GM13976 (cell line): ENCODE data around the gene ACVR1B.

ENCODE experiments used
- DNase-seq: peaks from one replicate; pipeline ENCODE4 v3.0.0; 2012; ENCODE audit warnings: low spot score
- in situ Hi-C: fragments of 300-500 bp; cut with MboI; formaldehyde crosslinking; loops from one replicate; pipeline ENCODE4 v1.12.0; 2022; ENCODE audit warnings: low sequenced_read_pairs, mixed read lengths, inconsistent platforms; ENCODE audit not compliant: unreplicated experiment
- TF ChIP-seq, protein P1 (sequence below): IDR thresholded peaks from 2 replicates; pipeline ENCODE4 v1.5.1; 2012; ENCODE audit warnings: borderline replicate concordance, mild to moderate bottlenecking; ENCODE audit not compliant: insufficient read depth; ENCODE audit errors: extremely low read depth, missing control alignments, control extremely low read depth

ACVR1B gene

DNA sequence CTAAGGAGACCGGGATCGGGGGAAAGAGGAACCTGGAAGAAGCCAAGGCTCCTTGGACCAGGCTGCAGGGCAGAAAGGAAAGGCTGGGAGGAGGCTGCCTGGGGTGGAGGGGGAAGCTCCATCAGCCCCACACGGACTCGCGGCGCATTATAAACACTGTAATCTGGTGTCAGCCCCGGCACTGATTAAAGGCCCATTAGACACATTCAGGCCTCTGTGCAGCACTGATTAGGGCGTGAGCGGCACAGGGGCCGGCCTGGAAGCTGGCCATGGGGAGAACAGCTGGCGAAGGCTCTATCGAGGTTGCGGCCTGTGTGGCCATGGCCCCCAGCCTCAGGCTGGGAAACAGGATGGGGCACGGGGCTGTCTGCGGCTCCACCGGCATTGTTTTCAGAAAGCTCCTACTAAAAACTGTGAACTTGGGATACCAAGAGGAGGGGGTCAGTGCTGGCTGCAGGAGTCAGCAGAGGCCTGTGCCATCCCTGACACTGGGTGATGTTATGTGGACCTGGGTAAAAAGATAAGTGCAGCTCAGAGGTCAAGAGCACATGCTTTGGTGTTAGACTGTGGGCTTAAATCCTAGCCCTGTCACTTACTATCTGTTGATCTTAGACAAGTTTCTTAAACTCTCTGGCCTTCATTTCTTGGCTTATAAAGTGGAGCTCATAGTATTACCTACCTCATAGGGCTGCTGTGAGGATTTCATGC lies 33.6 kb upstream of the ACVR1B start:
- TF ChIP-seq, protein P1, sequence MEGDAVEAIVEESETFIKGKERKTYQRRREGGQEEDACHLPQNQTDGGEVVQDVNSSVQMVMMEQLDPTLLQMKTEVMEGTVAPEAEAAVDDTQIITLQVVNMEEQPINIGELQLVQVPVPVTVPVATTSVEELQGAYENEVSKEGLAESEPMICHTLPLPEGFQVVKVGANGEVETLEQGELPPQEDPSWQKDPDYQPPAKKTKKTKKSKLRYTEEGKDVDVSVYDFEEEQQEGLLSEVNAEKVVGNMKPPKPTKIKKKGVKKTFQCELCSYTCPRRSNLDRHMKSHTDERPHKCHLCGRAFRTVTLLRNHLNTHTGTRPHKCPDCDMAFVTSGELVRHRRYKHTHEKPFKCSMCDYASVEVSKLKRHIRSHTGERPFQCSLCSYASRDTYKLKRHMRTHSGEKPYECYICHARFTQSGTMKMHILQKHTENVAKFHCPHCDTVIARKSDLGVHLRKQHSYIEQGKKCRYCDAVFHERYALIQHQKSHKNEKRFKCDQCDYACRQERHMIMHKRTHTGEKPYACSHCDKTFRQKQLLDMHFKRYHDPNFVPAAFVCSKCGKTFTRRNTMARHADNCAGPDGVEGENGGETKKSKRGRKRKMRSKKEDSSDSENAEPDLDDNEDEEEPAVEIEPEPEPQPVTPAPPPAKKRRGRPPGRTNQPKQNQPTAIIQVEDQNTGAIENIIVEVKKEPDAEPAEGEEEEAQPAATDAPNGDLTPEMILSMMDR: no peak
- no peak for DNase-seq
- in situ Hi-C loops: no loop called here

DNA sequence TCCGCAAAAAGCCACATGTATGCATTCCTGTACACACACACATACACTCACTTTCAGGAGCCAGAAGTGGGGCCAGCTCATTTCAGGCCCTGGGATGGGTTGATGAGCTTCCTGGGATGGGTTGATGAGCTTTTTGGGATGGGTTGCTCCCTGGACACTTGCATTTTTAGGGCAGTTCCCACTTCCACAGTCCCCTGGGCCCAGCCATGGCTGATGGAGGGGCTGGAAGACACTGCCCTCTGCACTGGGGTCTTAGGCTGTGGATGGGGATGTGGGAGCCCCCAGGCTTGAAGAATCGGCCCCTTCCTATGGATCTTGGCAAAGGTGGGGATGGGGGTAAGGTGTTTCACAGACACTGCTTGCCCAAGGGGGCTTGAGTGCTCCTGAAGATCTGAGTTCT lies 31.5 kb upstream of the ACVR1B start:
- DNase-seq: no peak
- TF ChIP-seq, protein P1: no peak
- in situ Hi-C loops: no loop called here

DNA sequence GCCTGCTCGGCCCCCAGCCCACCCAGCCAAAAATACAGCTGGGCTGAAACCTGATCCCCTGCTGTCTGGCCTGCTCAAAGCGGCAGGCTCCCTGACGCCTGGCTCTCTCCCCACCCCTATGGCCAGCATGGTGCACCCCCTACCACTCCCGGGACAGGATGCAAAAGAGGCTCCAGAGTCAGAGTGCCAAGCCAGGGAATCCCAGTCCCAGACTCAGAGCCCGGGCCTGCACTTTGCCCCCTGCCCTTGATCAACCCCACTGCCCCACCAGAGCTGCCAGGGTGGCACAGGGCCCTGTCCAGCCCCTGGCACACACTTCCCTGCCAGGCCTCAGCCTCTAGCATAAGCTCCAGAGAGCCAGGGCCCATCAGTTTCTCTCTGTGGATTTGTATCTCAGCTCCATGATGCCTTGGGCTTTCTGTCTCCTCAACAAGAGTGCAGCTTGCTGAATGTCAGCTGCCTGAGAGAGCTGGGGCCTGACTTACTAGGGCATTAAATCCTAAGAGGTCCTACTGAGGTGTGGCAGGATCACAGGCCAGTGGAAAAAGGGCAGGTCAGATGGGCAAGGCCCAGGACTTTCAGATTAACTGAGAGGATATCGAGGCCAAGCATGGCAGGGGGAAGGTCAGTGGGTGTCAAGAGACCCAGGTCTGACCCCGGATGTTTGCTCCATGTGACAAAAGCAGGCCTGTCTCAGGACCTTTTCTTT lies 30.3 kb upstream of the ACVR1B start:
- TF ChIP-seq, protein P1: no peak
- in situ Hi-C loops: no loop called here

DNA sequence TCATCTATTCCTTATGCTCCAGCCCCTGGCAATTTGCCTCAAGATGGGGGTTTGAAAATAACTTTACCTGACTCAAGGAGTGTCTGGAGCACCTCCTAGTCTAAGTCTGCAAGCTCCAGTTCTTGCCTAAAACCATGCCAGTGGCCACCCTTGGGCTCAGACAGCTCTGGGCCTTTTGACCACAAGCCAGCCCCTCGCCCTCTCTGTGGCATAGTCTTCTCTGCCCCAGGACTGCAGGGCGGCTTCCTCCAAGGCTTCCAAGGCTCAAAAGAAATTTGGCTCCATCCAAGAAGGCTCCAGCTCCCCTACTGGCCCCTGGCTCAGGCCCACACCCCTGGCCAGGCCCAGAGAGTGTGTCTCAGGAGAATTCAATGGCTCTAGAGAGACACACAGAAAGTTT lies 29.4 kb upstream of the ACVR1B start:
- no peak for DNase-seq
- in situ Hi-C loops: no loop called here
- TF ChIP-seq, protein P1: no peak

More for the DNA sequence above, 30.3 kb upstream of the ACVR1B start:
- no peak for DNase-seq

DNA sequence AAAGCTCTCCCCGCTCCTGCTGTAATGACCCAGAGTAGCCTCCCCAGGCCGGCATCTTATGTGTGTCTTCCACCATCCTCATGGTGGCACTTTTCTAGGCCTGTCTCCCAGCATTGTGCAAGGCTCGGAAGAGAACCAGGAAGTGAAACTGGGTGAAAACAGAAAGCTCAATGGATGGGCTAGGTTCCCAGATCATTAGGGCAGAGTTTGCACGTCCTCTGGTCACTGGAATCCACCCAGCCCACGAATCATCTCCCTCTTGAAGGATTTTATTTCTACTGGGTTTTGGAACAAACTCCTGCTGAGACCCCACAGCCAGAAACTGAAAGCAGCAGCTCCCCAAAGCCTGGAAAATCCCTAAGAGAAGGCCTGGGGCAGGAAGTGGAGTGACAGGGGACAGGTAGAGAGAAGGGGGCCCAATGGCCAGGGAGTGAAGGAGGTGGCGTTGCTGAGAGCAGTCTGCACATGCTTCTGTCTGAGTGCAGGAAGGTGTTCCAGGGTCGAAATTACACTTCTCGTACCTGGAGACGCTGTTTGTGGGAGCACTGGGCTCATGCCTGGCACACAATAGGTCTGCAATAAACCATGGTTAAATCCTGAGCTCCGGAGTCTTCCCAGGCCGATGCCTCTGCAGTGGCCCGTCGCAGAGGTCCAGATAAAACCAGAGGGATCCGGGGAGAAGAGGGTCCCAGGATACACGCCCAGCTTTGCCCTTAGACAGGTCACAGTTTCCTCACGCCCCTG lies 28.6 kb upstream of the ACVR1B start:
- in situ Hi-C loops: no loop called here
- no peak for DNase-seq
- TF ChIP-seq, protein P1: no peak

DNA sequence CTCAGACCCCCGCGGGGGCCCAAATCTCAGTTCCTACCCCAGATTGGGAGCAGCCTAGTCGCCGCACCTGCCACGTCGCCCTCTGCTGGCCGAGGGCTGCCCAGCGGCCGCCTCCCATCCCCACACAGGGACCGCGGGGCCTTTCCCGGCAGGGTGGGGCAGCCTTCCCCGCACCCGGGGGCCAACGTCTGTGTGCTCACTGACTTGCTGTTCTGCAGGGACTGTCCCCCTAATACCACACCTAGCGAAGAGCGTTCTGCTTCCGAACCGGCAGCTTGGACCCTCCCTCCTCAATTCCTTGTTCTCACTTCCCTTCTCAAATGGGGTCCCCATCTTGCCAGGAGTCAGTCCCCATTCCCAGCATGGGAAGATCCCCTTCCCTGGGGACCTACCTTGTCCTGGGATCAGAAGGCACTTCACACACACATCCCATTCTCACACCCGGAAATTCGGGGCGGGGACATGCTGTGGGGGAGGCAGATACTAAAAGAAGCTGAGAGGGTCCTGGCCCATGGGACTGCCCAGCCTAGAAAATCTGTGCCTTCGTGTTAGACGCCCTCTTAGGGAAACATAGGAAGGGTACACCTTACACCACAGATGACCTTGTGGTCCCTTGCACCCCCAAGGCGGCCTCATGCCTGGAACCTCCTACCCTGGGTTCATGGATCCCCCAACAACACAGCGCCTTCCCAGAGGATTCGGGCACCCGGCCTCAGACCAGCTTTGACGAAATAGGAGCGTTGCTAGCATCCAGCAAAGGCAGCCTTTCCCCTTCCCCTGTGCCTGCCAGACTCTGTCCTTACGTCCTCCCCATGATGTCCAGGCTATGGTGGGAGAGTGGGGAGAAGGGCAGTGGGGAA lies 27.8 kb upstream of the ACVR1B start:
- in situ Hi-C loops: no loop called here
- DNase-seq: peak; percentile 78
- TF ChIP-seq, protein P1: peak; percentile 91
